GM18951 (cell line): Measurements from ENCODE around the gene PDE8A.

Source experiments
- POLR2A ChIP-seq: IDR thresholded peaks from 4 replicates; pipeline ENCODE4 v1.6.1; 2011; ENCODE audit warnings: mild to moderate bottlenecking; ENCODE audit not compliant: insufficient read length, insufficient read depth; ENCODE audit errors: extremely low read depth
- in situ Hi-C: fragments of 300-500 bp; cut with MboI; formaldehyde crosslinking; loops from one replicate; pipeline ENCODE4 v1.12.0; 2022; ENCODE audit warnings: low sequenced_read_pairs, mixed read lengths, inconsistent platforms; ENCODE audit not compliant: unreplicated experiment

PDE8A gene, protein sequence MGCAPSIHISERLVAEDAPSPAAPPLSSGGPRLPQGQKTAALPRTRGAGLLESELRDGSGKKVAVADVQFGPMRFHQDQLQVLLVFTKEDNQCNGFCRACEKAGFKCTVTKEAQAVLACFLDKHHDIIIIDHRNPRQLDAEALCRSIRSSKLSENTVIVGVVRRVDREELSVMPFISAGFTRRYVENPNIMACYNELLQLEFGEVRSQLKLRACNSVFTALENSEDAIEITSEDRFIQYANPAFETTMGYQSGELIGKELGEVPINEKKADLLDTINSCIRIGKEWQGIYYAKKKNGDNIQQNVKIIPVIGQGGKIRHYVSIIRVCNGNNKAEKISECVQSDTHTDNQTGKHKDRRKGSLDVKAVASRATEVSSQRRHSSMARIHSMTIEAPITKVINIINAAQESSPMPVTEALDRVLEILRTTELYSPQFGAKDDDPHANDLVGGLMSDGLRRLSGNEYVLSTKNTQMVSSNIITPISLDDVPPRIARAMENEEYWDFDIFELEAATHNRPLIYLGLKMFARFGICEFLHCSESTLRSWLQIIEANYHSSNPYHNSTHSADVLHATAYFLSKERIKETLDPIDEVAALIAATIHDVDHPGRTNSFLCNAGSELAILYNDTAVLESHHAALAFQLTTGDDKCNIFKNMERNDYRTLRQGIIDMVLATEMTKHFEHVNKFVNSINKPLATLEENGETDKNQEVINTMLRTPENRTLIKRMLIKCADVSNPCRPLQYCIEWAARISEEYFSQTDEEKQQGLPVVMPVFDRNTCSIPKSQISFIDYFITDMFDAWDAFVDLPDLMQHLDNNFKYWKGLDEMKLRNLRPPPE

DNA sequence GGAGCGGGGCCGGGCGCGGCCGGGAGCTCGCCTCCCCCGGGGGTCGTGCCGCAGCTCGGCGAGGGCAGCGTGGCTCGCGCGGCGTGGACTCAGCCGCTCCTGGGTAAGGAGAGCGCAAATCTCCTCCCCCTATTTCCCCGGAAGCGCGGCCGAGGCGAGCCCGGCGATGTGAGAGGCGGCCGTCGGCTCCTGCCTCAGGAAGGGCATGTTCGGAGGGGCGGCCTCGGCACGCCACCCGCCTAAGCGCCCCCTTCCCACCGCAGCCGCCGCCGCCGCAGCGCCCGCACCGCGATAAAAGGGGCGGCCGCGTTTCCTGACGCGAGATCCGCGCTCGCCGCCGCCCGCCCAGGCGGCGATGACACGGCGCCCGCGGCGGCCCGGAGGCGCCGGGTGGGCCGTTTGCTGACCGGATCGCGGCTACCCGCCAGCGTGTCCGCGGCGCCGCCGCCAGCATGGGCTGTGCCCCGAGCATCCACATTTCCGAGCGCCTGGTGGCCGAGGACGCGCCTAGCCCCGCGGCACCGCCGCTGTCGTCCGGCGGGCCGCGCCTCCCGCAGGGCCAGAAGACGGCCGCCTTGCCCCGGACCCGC is at the start of gene PDE8A:
Gene PDE8A, plus strand, starts transcription at position 146 of the 590 bp plus-strand sequence. Its CDS starts 307 bp downstream, at position 453.
- in situ Hi-C loops: no loop called here
- TF ChIP-seq POLR2A: peak; percentile 57

DNA sequence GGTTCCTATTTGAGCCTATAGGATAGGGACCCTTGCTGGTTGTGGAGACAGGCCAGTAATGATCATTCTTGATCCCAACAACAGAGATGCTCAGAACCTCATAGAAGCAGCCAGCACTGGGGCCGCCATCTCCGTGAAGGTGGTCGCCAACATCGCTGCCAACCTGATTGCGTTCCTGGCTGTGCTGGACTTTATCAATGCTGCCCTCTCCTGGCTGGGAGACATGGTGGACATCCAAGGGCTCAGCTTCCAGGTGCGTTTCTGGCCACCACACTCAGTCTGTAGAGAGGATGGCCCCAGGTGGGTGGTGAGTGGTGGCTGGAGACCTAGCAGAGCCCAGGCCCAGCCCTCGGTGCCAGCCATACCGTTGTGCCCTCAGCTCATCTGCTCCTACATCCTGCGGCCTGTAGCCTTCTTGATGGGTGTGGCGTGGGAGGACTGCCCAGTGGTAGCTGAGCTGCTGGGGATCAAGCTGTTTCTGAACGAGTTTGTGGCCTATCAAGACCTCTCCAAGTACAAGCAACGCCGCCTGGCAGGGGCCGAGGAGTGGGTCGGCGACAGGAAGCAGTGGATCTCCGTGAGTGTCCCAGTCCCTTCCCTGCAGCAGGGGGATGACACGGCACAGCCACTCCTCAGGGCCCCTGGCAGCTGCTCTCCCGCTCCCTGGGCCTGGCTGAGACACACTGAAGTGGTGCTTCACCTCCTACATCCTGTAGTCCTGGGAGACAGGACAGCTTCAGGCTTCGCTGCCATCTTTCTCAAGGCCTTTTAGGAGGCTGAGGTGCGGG is 46.5 kb upstream of the PDE8A start:
- TF ChIP-seq POLR2A: no peak
- in situ Hi-C loops: no loop called here

GRCh38 chr15:84937144-84937543 is 44.5 kb upstream of the PDE8A start:
- in situ Hi-C loops: no loop called here
- TF ChIP-seq POLR2A: no peak

GRCh38 chr15:84938726-84939125 is 42.9 kb upstream of the PDE8A start:
- TF ChIP-seq POLR2A: no peak
- in situ Hi-C loops: no loop called here

DNA sequence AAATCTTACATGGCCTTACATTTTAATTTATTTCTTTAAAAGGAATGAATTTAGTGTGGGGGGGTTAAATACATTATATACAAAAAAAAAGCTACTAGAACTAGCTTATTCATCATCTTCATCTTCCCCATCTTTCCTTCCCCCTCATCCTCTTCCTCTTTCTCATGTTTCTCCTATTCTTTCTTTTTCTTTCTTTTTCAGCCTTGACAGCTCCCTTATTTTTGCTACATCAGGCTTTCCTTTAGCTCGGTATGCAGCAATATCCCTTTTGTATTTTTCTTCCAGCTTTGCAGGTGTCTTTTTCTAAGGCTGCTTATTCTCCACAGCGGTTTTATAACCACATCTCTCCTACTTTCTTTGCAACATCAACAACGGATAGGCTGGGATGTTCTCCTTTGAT is 41.3 kb upstream of the PDE8A start:
- in situ Hi-C loops: no loop called here
- TF ChIP-seq POLR2A: no peak

DNA sequence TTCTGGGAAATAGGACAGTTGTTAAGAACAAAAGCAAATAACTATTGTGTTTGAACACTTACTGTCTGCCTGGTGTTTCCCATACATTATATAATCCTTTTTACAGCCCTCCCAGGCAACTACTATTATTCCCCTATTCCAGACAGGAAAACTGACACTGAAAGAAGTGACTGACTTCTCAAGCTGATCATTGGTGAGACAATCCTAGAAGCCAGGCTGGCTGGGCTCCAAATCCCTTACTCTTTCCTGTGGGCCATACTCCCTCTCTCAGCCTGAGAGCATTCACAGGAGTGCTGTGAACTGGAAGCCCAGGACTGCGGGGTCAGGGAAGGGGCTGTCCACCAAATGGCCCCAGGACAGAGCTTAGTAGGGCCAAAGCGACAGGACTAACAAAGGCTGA is 39.2 kb upstream of the PDE8A start:
- no peak for TF ChIP-seq POLR2A

DNA sequence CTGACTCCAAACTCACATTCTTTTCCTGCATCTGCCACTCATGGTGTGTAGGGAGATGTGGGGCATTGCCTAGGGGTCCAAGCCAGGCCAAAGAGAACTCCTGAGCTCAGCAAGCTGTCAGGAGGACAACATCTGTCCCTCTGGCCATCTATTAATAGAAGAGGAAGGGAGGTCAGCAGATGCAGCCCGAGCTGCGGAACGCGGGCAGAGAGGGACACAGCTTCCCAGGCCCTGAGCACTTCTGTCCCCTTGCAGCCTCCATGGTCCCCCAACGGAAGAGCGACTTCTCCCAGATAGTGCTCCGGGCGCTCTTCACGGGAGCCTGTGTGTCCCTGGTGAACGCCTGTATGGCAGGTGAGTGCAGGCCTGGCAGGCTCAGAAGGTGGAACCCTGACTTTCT is 37.3 kb upstream of the PDE8A start:
- no peak for TF ChIP-seq POLR2A
- in situ Hi-C loops: no loop called here

More for the DNA sequence above, 39.2 kb upstream of the PDE8A start:
- in situ Hi-C loops: no loop called here

GRCh38 chr15:84944861-84945260 is 36.8 kb upstream of the PDE8A start:
- TF ChIP-seq POLR2A: no peak
- in situ Hi-C loops: no loop called here

- in situ Hi-C loops: no loop called here
- TF ChIP-seq POLR2A: no peak
Observed at GRCh38 chr15:84946772-84947489, 34.7 kb upstream of the PDE8A start.

- in situ Hi-C loops: no loop called here
Observed at GRCh38 chr15:84947947-84948830, 33.5 kb upstream of the PDE8A start.

GRCh38 chr15:84949043-84949442 is 32.6 kb upstream of the PDE8A start:
- TF ChIP-seq POLR2A: no peak

More at GRCh38 chr15:84947947-84948830, 33.5 kb upstream of the PDE8A start:
- no peak for TF ChIP-seq POLR2A

More at GRCh38 chr15:84949043-84949442, 32.6 kb upstream of the PDE8A start:
- in situ Hi-C loops: no loop called here
